Measurements from ENCODE around the gene AGPAT4. TPM values are rescaled to one million over a fixed set of nuclear protein-coding genes. Genes with fewer than 3 reads are reported as not detected.

The AGPAT4 gene
- polyA plus RNA-seq, 4 donors, result 17.1 to 25.1 (median 20.8) TPM

DNA sequence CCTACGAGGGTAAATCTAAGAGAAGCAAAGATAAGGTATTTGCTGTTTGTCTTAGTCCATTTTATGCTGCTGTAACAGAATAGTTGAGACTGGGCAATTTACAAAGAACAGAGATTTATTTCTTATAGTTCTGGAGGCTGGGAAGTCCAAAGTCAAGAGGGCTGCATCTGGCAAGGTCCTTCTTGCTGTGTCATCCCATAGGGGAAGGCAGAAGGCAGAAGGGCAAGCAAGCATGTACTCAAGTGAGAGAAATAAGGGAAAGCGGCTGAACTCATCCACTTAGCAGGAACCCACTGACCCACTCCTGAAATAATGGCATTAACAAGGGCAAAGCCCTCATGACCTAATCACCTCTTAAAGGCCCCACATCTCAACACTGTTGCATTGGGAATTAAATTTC, 102.7 kb downstream of the AGPAT4 start:
- no peak for DNase-seq (ENCODE audit: low read depth in 4 of 4, low spot score in 2 of 4)

DNA sequence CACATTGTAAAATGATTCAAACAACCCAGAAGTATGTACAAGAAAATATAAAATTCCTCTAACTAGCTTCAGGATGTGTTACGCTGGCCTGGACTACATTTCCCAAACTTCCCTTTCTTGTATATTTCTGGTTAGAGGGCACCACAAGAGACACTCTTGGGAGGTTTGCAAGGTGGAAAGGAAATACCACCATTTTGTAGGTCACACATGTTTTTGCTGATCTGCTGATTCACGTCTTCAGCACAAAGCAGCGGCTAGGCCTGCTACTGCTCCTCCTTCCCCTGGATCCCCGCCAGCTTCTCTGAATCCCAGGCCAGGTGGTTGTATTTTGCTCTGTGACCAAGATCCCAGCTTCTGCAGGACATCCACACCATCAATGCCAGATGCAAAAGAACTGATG, 104.2 kb downstream of the AGPAT4 start:
- DNase-seq (ENCODE audit: low read depth in 4 of 4, low spot score in 2 of 4), result no peak

DNA sequence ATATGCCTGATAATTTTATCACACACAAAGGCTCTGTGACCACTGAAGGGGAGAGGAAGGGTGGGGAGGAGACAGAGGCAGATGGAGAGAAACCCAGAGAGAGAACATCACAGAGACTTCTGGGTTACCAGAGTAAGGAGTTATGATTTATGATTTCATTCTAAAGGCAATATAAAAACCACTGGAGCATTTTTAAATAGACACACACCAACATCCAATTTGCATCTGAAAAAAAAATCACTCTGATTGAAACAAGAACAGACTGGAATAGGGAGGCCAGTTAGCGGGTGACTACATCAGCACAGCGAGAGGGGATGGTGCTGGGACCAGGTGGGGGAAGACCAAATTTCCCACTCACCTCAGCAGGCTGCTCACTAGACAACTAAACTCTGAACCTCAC, 104.8 kb downstream of the AGPAT4 start:
- DNase-seq (ENCODE audit: low read depth in 4 of 4, low spot score in 2 of 4), result no peak

DNA sequence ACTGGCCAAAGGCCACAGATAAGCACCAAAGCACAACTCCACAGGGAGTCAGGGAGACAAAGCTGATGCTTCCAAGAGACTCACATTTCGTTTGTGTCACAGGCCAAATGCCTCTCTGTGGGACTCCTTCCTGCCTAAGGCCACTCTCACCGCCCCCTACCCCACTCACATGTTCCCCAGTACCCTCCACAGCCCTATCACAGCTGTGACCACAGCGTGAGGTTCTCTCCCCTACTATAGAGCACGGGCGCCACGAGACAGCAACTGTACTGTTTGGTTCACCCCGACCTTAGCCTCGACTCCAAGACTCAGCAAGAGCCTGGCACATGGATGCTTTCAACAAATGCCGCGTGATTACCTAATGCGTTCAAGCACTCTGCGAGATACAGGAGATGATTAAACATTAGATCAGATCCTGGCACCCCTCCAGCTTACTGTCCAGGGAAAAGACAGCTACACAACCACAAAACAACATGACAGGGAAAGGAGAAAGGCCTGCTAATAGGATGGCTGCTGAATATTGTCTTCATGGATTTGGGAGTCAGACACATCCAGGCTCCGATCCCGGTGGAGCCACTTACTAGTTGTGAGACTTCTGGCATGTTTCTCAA, 105.5 kb downstream of the AGPAT4 start:
- DNase-seq (ENCODE audit: low read depth in 4 of 4, low spot score in 2 of 4), result no peak

DNA sequence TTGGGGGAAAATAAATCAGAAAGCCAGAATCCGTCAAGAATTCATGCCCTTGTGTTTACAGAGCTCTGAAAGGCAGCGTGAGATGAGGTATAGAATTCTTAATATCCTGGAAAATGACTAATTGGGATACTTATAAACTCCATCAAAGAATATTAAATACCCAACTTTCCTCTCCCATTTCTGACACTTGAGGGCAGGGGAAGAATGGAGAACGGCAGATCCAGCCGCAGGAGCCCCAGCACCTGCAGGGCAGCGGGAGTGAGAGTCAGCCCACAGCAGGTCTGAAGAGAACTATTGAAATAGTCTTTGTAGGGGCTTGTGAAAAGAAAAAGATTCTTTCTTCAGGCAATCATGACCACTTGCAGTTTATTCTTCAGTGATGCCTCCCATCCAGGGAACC, 107.2 kb downstream of the AGPAT4 start:
- DNase-seq (ENCODE audit: low read depth in 4 of 4, low spot score in 2 of 4), result no peak

DNA sequence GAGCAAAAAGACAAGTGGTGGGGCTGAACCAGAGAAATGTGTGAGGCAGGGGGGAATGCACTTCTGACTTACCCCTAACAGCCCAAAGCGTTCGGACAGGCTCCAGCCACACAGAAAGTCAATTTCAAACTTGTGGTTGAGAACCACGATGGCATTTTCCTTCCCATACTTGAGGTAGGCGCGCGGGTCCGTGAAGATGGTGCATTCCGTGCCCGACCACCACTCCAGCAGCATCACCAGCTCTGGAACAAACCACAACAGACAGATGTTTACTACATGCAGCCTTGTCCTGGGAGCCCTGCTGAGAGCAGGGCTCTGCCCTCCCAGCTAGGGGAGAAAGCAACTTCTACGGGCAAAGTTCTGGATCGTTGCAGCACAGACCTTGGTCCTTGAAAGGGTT, 107.7 kb downstream of the AGPAT4 start:
- DNase-seq (ENCODE audit: low read depth in 4 of 4, low spot score in 2 of 4), result no peak

DNA sequence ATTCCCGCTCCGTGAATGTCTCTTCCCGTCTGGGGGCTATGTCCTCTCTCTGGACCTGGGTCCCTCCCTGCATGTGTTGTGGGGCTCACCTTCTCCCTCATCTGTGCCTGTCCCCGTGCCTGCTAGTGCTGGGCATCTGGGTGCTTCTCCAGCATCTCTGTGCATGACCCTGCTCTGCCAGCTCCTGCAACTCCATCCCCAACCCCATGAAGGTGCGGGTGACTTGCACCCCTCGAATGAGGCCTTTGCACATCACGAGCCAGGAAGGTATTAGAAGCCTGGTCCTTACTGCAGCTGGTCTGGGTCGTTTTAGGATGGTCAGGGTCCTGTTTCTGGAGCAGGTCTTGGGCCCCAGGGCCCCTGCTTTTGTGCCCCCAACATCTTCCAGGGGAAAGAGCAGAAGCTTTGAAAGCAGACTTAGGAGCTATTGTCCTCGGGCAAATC, 109.7 kb downstream of the AGPAT4 start:
- no peak for DNase-seq (ENCODE audit: low read depth in 4 of 4, low spot score in 2 of 4)

DNA sequence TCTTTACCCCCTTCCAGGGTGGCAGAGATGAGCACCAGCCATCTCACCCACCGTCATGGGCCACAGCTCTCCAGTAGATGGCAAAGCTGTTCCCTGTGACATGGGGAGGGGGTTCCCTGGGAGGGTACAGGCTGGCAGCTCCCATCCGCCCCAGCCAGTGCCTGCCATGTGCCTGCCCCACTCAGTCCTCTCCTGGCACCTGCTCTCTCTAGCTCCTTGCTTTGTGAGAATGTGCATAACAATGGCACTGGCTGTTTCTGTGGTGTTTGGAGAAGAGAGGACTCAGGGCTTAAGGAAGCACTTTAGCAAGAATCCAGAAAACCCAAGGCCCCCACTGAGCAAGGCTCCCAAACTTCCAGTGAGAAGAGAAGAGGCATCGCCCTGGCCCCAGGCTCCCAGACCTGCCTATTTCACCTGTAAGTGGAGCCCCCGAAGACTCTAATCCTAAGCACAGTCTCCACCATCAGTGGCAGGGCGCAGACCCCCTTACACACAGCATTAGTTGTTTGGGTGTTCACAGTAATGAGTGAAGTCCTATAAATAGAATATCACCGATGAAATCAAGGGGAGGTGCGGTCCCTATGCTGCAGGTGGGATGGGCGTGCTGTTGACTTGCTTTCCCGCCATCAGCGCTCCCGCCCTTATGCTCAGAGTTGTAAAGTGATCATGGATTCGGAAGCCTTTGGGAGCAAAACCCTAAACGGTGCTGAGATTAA, 110.2 kb downstream of the AGPAT4 start:
- DNase-seq (ENCODE audit: low read depth in 4 of 4, low spot score in 2 of 4), result no peak

DNA sequence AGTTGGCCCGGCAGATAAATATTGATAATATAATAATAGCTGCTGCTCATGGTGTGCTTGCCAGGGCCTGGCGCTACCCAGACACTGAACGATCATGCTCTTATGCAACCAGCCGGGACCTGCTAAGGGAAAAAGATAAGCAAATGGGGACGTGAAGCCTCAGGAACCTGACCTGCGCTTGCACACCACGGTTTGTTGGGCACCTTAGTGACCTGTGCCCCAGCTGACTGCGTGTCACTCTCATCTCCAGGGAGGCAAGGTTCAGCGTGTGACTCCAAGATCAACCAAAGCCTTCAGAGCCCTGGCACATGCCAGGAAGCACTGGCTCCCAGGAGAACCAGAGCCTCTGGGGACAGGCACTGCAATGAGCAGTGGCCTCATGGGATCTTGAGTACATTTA, 111.1 kb downstream of the AGPAT4 start:
- DNase-seq (ENCODE audit: low read depth in 4 of 4, low spot score in 2 of 4), result no peak

DNA sequence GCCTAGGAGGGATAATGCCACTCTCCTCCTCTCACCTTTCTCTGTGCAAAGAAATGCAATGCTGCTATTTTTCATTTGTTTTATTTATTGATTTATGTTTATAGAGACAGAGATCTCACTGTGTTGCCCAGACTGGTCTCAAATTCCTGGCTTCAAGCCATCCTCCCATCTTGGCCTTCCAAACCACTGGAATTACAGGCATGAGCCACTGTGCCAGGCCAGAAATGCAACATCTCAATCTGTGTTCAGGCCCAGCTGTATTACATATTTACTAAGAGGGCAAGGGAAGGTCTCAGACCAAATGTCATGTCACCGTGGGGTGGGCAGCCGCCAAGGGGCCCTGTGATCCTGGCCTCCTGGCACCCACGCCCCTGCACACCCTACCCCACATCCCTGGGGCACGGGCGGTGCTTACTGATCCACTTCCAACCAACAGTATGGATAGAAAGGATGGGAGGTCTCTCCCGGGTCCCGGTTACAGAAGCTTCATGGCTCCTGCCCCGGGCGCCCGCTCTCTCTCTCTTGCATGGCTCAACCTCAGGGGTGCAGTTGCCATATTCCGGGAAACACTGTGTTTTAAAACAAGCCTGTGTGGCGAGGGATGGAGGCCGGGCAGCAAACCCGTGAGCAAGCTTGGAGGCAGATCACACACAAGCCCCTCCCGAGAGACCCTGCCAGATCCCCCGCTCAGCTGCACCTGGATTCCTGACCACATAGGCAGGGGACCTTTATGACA, 111.8 kb downstream of the AGPAT4 start:
- DNase-seq (ENCODE audit: low read depth in 4 of 4, low spot score in 2 of 4), result no peak

DNA sequence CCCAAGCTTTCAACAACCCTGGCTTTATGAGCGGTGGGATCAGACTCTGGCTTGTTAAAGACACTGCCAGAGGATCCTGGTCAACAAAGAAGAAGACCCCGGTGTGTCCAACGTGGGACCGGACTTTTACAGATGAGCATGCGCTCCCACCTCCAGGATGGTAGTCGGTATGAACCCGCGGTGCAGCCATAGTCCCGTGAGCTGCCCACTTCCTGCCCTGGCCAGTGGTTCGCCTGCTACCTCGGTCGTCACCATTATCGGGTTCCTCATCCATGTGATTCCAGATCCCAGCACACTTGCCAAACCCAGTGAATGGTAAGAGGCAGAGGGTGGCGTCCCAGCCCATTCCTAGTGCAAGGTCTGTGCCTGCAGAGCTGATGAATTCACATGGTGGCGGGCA, 112.7 kb downstream of the AGPAT4 start:
- DNase-seq (ENCODE audit: low read depth in 4 of 4, low spot score in 2 of 4), result no peak

DNA sequence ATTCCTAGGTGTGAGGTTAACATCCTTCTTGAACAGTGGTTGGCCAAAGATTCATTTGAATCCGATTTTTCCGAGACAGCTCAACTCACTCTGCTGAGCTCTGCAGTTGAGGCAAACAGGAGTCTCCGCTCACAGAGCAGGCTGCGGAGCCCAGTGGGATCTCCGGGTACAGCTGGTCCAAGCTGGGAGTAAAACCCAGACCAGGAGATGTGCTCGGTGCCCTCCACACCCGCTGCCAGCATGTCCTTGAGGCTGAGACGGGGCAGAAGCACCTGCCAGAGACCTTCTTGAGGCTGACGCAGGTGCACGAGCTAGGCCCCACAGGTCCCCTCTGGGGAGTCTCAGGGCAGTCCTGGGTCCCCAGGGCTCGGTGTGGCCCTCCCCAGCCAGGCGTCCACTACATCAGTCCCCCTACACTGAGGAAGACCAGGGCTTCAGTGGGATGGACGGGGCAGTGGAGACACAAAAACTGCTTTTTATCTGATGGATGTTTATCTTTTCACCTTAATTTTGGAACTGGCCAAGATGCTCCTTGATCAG, 119.0 kb downstream of the AGPAT4 start:
- DNase-seq (ENCODE audit: low read depth in 4 of 4, low spot score in 2 of 4), result no peak

DNA sequence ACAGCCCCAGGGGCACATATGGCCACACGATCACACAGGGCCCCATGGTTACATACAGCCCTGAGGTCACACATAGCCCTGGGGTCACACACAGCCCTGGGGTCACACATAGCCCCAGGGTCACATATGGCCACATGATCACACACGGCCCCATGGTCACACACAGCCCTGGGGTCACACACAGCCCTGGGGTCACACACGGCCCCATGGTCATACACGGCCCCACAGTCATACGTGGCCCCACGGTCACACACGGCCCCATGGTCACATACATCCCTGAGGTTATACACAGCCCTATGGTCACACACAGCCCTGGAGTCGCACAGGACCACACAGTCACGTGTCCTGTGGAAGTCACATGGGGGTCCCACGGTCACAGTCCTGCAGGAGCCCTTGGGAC, 120.1 kb downstream of the AGPAT4 start:
- no peak for DNase-seq (ENCODE audit: low read depth in 4 of 4, low spot score in 2 of 4)

DNA sequence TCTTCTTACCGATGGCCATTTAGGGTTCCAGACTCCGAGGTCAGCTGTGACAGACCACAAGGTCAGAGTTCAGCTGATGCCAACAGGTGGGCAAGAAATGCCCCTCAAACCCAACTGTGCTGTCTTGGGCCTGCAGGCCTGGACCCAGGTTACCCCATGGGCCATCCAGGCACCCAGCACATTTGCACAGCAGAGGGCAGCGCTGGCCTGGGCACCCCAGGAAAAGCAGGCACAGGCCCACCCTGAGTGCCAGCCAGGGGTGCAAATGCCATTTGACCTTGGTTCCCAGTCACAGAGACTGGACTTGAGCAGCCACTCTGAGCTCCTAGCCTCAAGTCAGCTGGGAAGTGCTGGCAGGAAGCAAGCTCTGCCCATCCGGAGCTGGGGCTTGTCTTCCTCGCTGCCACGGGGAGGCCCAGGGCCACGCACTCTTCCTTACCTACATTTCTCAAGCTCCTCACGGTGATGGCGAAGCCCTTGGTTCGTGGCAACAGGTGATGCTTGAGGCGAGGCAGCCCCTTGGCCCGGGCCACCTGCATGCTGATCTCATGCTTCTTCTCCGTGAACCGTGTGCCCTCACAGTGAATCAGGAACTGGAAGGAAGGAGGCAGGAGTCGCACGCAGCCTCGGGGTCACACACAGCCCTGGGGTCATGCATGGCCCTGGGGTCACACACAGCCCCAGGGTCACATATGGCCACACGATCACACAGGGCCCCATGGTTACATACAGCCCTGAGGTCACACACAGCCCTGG, 120.8 kb downstream of the AGPAT4 start:
- DNase-seq (ENCODE audit: low read depth in 4 of 4, low spot score in 2 of 4), result no peak

DNA sequence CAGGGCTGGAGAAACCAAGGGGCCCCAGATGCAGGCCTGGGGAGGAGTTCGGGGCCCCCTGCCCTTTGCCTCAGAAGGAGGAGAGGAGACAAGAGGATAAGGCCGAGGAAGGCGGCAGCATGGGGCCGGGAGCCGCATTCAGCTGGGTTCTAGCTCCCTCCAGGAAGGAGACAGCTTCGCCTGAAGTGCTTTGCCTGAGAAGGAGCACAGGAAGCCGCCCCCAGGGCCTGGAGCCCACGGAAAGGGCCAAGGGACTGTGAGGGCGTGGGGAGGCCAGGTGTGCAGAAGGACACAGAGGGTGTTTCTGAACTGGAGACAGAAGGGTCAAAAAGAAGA, 121.4 kb downstream of the AGPAT4 start:
- DNase-seq (ENCODE audit: low read depth in 4 of 4, low spot score in 2 of 4), result no peak

DNA sequence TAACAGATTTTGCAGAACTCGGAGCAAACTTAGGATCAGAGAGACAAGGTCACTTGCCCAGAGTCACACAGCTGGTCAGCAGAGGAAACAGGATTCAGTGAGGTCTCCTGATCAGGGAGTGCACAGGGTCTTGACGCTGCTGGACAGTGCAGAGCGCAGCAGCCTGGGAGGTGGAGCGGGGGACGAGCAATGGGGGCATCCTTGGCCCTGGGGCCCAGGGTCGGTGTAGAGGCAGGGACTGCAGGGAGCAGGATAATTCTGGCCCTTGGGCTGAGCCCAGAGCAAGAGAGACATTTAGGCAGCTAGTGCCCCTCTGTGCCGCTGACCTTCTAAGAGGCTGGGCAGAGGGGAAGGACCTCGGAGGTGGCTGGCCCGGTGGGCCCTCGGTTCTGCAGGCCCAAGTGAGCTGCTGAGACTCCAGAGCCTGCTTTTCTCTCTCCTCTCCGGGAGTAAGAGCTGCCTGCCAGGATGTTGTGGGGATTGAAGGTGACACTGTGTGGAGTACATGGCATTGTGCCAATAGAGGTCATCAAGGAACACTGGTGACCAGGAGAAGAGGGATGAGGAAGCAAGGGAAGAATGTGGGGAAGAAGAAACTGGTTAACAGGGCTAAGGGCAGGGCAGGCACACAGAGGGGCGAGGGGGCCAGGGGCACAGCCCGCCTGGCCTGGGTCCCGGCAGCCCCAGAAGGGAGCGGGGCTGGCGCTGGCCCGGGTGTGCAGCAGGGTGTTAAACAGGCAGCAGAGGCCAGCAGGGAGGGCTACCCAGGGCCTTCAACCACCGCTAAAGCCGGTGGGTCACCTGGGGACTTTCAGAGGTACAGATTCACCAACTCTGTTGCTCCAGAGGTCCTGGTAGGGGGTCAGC, 122.0 kb downstream of the AGPAT4 start:
- DNase-seq (ENCODE audit: low read depth in 4 of 4, low spot score in 2 of 4), result no peak

DNA sequence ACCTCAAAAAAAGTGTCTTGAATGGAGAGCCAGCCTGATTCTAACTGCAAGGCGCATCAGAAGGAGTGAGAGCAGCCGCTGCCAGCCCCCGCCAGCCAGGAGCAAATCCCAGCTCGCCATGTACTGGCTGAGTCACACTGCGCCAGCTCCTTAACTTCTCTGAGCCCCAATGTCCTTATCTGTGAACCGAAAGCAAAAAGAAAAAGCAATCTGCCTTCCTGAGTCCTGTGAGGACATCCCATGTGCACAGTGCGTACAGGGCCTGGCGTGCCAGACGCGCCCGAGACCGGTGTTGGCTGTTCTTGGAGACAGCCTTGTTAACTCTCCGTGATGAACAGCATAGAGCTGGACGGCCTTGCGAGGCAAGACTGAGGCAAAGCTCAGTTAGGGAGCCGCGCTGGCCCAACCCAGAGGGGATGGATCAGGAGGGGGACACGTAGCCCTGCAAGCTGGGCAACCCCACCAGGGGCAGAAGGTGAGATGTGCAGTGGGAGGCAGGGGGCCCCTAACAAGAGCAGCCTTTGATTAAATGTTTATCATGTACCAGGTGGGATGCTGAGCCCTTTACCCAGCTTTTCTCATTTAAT, 122.7 kb downstream of the AGPAT4 start:
- no peak for DNase-seq (ENCODE audit: low read depth in 4 of 4, low spot score in 2 of 4)

DNA sequence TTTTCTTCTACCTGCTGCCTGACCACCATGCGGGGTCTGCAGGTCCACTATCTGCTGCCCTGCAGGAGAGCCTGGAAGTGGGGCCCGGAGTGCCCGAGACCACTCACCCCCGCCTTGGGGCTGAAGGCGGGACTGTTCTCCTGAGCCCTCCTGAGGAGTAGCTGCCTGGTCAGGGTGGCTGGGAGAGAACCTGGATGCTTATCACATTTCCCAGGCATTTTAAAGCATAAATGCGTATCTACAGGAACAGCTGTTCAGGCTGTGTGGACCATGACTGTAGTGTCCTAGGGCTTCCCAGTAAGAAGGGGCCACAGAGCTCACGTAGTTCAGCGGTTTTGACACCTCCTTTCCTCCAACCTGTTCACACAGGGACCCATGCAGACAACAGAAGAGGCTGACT, 123.3 kb downstream of the AGPAT4 start:
- no peak for DNase-seq (ENCODE audit: low read depth in 4 of 4, low spot score in 2 of 4)

DNA sequence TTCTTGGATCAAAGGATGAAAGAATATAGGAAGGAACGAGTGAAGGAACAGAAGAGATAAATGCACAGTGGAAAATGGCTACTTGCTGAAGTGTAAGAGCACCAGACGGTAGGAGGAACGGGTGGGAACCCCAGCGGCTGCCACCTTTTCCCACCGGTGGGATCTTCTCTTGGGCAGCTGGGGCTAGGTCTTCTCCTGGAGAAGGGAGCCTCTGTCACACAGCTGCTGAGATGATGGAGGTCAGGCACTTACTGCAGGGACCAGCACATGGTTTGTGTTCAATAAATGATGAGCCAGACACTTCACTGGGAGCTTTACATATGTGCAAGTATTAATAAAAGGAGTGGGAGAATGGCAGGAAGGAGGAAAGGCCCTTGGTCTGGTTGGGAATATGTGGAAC, 123.7 kb downstream of the AGPAT4 start:
- DNase-seq (ENCODE audit: low read depth in 4 of 4, low spot score in 2 of 4), result no peak
